NCI-H460 (cell line): ENCODE data around the gene MAGI1. TPM values are rescaled to one million over a fixed set of nuclear protein-coding genes. Genes with fewer than 3 reads are reported as not detected.

Experiments
- DNase-seq: peaks from one replicate; pipeline ENCODE4 v3.0.0-alpha.2; 2016; ENCODE audit warnings: low read depth; ENCODE audit errors: extremely low read depth
- total RNA-seq: library from RNA; depleted of rRNA; stranded (reverse); fragments of >200 nt; shearing (Covaris generic); gene quantifications from 2 replicates; pipeline ENCODE4 v1.2.3, GENCODE V29; 2014

The MAGI1 gene
- total RNA-seq, 1 experiment from 2014 or later: 1.7 TPM

- DNase-seq: no peak
These were observed 21.6 kb downstream of the MAGI1 start for GRCh38 chr3:66017084-66017483.

DNA sequence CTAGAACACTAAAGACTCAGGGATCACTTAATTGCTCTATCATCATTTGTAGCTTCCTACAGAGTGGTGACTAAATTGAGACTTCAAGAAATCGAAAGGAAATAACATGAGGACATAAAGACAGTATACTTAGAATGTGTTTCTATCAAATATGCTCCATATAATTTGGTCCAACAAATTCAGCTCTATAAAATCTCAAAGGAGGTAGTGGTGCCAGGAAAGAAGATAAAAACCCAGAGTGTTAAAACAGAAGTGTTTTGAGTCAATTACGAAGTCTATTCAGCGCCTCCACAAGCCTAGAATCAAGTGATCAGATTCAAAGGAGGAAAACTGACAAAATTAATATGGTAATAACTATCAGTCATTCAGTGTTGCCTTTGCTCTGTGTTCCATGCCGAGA is 22.9 kb downstream of the MAGI1 start:
- no peak for DNase-seq

GRCh38 chr3:66014651-66015050 is 24.1 kb downstream of the MAGI1 start:
- DNase-seq: no peak

DNA sequence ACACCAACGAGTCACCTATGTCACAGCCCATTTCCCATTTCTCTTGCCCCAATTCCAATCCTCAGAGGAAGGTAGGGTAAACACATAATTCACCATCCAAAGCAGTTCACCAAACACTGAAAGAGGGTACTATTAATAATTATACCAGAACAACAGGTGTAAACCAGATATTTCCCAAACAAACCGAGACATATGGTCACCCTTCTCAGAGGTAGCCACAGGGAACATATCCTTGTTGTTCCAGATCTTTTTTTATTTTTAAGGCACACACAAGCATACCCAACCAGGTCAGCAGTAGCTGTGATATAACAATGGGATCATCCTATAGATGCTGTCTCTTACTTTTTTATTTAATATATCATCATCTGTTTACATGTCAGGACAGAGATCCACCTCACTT is 24.7 kb downstream of the MAGI1 start:
- DNase-seq: no peak

DNA sequence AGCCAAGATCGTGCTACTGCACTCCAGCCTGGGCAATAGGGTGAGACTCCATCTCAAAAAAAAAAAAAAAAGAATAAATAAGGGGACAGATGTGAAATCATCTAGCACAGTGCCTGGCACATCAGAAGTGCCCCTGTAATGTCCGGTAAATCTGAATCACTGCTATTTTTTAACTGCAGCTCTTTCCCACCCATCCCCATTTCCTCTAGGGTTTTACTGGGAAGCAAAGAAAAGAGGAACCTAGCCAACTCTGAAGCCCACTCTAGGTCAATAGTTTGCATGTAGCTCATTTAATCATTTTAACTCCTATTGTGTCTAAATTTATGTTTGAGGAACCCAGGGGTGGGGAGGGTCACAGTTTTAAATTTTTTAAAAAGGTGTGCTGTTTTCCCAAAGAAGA is 26.0 kb downstream of the MAGI1 start:
- no peak for DNase-seq

DNA sequence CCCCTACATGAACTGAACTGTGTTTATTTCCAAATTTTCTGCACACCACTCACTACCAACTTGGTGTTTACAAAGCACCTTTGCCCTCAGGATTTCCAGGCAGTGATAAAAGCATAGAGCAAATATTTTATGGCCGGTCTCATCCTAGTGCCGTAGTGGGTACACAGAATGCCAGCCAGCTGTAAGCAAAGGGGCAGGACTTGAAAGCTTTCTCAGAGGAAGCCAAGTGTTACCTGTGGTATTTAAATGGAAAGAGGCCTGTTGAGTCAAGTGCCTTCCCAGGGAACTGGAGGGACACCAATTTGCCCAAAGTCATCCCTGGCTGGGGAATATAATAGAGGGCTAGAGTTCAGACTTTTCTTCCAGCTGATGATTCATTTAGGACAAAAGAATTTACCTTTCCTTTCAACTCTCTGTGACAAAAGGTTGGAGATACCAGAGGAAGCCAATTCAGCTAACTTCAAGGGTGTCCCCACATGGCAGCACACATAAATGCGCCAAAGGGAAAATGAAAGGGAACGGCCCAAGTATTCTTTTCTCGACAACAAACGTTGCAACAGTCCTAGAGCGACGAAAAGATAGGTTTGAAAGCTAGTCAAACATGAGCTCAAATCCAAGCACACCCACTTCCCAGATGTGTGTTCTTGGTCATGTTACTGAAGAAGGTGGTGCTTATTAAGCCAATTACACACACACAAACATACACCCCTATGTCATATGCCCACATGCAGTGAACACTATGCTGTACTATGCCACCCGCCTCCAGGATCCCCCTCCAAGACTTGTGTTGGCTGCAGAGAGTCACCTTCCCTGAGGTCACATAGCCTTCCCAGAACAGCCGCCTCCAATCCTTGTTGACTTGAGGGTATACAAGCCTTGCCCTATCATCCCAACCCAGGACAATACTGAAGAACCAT is 27.7 kb downstream of the MAGI1 start:
- DNase-seq: no peak

- no peak for DNase-seq
These were observed 28.4 kb downstream of the MAGI1 start for GRCh38 chr3:66010348-66010738.

DNA sequence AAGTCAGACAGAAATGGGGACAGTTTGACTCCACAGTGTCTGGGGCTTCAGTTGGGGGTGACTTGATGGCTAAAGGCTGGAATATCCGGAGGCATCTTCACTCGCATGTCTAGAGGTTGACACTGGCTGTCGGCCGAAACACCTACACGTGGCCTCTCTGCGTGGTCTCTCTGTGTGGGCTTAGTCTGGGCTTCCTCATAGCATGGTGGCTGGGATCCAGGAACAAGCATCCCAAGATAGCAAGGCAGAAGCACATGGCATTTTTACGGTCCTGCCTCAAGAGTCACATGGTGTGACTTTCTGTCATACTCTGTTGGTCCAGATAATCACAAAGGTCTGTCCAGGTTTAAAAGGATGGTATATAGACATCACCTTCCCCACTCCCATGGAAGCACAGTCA is 34.5 kb downstream of the MAGI1 start:
- DNase-seq: no peak

DNA sequence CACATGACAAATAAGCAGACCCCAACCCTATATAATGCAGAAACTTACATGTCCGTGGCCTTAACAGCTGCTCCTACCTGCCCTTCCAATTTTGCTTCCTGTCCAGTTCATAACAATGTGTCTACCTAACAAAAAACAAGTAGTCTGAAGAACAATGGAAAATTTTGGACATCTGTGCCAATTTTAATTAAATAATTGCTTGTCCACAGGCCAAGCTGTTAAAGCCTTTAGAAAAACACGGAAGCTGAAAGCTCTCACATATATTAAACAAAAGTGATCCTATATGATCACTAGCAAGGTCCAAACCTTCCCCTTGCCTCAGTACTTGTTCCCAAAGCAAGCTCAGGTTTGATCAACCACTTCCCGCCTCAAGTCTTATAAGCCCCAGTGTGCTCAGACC is 37.1 kb downstream of the MAGI1 start:
- no peak for DNase-seq

GRCh38 chr3:66000506-66000905 is 38.2 kb downstream of the MAGI1 start:
- no peak for DNase-seq

DNA sequence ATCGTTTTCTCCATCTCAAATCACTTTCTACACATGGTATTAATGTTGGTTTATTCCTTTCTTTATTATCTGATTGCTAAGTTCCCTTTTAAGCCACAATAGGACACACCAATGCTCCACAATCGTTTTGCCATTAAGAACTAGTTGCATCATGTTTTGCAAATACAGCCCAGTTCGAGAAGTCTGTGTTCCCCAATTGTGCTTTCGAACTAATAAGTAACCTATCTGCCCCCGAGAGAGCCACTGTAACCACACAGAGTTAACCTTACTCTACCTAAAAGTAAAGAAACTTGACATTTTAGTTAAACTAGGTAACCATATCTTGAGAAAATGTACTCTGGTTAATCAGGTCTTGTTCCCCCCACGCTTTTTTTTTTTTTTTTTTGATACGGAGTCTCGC is 39.1 kb downstream of the MAGI1 start:
- no peak for DNase-seq

DNA sequence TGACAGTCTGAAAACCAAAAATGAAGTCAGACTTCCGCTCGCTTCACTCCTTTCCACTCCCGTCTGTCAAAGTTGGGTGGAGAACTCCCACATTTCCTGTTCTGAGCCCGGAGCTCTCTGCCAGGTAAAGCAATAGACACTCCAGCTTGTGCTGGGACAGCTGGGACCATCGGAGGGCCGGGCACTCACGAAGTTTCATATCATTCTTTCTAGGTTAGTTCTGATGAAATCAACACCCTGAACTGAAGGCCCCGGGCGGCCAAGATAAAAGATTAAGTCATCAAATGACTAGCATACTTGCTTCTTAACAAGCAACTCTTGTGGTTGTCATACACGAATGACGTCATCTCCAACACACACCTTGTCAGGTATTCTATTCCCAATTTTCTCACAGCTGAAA is 42.1 kb downstream of the MAGI1 start:
- DNase-seq: no peak

- DNase-seq: no peak
These were observed 43.2 kb downstream of the MAGI1 start for GRCh38 chr3:65995515-65995914.

DNA sequence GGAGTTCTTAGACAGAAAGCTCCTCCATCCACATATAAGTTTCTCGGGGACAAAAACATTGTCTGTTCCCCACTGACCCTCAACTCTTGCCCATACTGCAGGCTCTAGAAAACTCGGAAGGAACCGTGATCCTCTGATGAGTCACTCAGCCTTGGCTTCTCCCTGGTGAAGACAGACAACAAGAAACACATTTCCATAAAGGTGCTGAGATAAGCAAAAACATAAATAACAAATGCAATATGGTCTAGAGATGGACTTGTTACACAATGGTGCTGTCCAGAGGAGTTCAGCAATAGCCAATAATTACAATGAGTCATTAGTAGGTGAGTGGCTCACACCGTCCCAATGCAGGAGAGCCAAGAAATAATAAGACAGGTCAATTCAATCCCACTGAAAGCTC is 43.7 kb downstream of the MAGI1 start:
- DNase-seq: no peak

GRCh38 chr3:65993134-65993900 is 45.4 kb downstream of the MAGI1 start:
- DNase-seq: no peak

DNA sequence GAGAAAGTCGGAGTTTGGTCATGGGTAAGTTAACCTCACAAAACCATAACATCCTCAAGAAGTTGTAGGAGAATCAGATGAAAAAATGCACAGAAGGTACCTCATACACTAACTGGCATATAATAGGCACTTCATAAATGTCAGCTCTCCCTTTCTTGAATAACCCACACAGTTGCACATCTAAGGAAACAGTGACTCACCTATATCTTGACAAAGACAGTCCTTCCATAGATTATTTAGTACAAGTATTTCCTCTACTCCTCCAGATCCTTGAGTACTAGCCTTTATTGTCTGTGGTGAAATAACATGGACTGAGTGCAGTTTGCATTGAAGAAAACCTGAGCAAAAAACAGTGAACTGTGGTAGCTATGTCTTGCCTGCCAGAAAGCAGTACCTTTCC is 46.6 kb downstream of the MAGI1 start:
- DNase-seq: no peak

GRCh38 chr3:65988411-65989180 is 50.1 kb downstream of the MAGI1 start:
- no peak for DNase-seq

DNA sequence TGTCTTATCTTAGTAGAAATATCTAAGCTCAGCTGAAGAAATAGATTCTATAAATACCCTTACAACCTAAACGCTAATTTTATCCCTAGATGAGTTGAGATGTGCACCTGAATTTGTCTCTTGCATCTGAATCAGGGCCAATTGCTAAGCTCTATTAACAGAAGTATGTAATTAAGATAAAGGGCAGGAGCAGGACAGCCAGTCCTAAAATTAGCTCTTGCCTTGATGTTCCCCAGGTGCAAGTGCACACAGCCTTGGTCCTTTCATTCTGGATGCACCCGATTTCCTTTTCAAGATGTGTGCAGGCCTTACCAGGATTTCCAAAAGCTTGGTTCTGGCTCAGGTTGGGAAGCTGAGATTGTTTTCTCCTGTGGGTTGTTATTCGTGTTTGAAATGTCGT is 52.4 kb downstream of the MAGI1 start:
- DNase-seq: no peak

- no peak for DNase-seq
These were observed 53.7 kb downstream of the MAGI1 start for GRCh38 chr3:65984975-65985374.

- DNase-seq: no peak
These were observed 55.6 kb downstream of the MAGI1 start for GRCh38 chr3:65983100-65983499.

DNA sequence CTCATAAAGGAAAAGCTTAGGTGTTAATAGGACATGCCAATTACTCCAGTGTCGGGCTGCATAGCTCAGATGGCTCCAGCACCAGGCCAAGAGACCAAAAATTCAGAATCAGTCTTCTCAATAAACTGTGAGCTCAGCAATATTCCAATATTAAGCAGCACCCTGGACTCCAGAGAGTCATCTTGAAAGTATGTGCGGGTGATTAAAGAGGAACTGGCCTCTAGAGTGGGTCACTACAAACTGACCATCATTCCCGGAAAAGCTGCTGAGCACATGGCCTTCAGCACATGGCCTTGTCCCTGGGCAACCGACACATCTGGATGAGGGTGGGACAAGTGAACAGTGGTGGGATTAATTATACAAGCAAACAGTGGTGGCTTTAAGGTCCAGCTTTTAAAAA is 59.0 kb downstream of the MAGI1 start:
- no peak for DNase-seq
